ENCODE results near the gene RAB39A.

RAB39A gene

DNA sequence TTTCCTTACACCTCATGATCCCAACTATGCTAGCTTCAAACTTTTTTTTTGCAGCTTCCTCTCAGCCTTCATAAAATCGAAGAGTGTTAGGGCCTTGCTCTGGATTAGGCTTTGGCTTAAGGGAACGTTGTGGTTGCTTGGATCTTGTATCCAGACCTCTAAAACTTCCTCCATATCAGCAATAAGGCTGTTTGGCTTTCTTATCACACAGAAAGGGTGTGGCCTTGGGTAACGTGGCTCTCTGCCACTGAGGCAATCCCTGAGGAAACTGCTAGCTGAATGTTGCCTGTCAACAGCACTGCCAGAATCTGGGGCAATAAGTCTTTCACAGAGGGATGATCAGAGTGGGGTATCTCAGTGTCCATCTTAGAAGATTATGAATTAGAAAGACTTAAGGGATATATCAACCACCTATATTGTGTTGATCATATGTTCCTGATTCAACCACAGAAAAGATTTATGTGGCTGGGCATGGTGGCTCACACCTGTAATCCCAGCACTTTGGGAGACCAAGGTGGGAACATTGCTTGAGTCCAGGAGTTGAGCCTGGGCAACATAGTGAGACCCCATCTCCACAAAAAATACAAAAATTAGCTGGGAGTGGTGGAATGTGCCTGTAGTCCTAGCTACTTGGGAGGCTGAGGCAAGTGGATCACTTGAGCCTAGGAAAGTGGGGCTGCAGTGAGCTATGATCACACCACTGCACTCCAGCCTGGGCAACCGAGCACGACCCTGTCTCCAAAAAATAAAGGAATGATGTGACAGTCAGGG is 67.9 kb downstream of the RAB39A start:
- TF ChIP-seq, protein P1, sequence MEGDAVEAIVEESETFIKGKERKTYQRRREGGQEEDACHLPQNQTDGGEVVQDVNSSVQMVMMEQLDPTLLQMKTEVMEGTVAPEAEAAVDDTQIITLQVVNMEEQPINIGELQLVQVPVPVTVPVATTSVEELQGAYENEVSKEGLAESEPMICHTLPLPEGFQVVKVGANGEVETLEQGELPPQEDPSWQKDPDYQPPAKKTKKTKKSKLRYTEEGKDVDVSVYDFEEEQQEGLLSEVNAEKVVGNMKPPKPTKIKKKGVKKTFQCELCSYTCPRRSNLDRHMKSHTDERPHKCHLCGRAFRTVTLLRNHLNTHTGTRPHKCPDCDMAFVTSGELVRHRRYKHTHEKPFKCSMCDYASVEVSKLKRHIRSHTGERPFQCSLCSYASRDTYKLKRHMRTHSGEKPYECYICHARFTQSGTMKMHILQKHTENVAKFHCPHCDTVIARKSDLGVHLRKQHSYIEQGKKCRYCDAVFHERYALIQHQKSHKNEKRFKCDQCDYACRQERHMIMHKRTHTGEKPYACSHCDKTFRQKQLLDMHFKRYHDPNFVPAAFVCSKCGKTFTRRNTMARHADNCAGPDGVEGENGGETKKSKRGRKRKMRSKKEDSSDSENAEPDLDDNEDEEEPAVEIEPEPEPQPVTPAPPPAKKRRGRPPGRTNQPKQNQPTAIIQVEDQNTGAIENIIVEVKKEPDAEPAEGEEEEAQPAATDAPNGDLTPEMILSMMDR (IDR thresholded peaks at IDR 0.05; ENCODE audit: low read depth, low read length, missing control alignments): no peak
- H3K27me3 ChIP-seq (replicated peaks): no peaks in the 10 kb centered on the region
- H3K36me3 ChIP-seq (replicated peaks): no peaks in the 10 kb centered on the region
- no peak for DNase-seq
- no peak overlapping the region for H3K4me3 ChIP-seq (ENCODE audit: low read depth, low read length)
- in situ Hi-C loops (cut with HindIII; ENCODE audit: low pct_ligation_motif_present, low sequenced_read_pairs): no loop called here
- no peak overlapping the region for H3K27ac ChIP-seq

DNA sequence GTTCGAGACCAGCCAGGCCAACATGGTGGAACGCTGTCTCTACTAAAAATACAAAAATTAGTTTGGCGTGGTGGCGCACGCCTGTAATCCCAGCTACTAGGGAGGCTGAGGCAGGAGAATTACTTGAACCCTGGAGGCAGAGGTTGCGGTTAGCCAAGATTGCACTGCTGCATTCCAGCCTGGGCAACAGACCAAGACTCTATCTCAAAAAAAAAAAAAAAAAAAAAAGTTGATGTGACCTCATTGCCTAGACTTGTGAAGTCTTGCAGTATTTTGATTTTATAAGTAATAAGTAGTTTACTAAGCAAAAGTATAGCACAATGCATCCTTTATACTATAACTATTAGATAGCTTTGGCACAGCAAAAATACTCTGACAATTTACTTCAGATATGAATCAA is 70.5 kb downstream of the RAB39A start:
- H3K27me3 ChIP-seq (replicated peaks): no peaks in the 10 kb centered on the region
- TF ChIP-seq, protein P1 (IDR thresholded peaks at IDR 0.05; ENCODE audit: low read depth, low read length, missing control alignments): no peak
- no peak overlapping the region for H3K27ac ChIP-seq
- in situ Hi-C loops (cut with HindIII; ENCODE audit: low pct_ligation_motif_present, low sequenced_read_pairs): no loop called here
- H3K36me3 ChIP-seq (replicated peaks): no peaks in the 10 kb centered on the region
- DNase-seq: no peak
- H3K4me3 ChIP-seq (ENCODE audit: low read depth, low read length): no peak overlapping the region

DNA sequence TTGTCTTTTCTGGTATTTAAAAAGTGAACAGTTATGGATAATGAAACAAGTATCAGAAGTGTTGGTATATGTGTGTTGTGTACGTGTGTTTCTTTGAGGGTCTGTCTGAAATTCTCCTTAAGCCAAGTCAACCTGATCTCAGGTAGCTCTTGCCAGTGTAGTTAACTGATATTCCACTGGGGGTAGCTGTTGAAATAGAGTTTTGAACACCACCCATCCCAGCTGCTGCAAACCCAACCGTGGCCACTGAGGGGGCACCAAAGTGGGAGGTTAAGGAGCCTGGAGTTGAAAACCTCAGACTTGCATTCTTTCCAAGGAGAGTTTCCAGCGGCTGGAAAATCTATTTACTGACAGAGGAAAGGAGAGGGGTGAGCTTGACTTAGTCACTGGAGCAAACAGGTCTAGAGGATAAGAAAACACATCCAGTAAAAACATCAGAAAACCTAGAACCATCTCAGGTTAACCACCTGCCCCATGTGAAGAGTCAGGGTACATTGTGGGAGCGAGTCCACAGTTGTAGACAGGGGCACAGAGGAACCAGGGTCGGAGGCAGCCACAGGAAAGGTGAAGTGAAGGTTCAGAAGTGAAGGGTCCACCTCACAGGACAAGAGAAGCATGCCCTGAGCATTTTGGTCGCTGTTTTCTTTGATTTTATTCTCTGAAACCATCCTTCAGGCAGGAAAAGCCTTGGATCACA is 71.7 kb downstream of the RAB39A start:
- TF ChIP-seq, protein P1 (IDR thresholded peaks at IDR 0.05; ENCODE audit: low read depth, low read length, missing control alignments): peak; percentile 68
- H3K27ac ChIP-seq: no peak overlapping the region
- H3K4me3 ChIP-seq (ENCODE audit: low read depth, low read length): no peak overlapping the region
- in situ Hi-C loops (cut with HindIII; ENCODE audit: low pct_ligation_motif_present, low sequenced_read_pairs): no loop called here
- DNase-seq: peak; percentile 21
- no peaks in the 10 kb centered on the region for H3K36me3 ChIP-seq (replicated peaks)
- no peaks in the 10 kb centered on the region for H3K27me3 ChIP-seq (replicated peaks)

DNA sequence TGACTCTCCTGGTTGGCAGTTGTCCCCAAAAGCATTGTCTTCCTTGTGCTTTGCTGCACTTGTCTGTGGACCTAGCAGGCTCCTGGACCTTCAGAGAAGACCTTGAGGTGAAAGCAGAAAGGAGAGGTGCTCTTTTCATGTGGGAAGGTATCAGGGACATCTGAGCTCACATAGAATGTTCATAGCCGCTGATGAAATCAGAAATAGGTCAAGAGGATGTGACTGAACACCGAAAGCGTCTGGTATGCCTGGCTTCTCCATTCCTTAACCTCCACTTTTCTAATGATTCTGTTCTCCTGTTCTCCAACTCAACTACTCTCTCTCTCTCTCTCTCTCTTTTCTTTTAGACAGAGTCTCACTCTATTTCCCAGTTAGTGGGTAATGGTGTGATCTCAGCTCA is 74.2 kb downstream of the RAB39A start:
- in situ Hi-C loops (cut with HindIII; ENCODE audit: low pct_ligation_motif_present, low sequenced_read_pairs): no loop called here
- TF ChIP-seq, protein P1 (IDR thresholded peaks at IDR 0.05; ENCODE audit: low read depth, low read length, missing control alignments): no peak
- Histone ChIP-seq H3K4me3 (ENCODE audit: low read depth, low read length) (no peak overlapping the region), H3K36me3 (replicated peaks) (no peaks in the 10 kb centered on the region), H3K27me3 (replicated peaks) (no peaks in the 10 kb centered on the region), H3K27ac (no peak overlapping the region)
- no peak for DNase-seq

DNA sequence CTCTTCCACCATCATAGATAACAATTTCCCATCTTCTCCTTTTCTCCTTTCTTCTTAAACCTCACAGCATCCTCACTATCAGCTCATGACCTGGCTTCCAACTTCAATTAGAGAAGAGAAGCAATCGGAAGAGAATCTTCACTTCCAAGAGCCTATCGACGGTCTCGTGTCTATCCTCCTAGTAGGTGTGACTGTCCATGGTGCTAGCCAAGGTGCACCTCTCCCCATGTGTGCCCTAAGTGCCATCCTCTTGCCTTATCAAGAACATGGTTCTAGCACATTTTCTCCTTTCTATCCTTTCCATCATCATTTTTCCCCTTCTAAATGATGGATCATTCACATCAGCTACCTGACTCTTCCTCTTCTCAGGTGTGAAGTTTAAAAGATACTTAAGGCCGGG is 75.4 kb downstream of the RAB39A start:
- Histone ChIP-seq H3K27ac (no peak overlapping the region), H3K4me3 (ENCODE audit: low read depth, low read length) (no peak overlapping the region), H3K36me3 (replicated peaks) (no peaks in the 10 kb centered on the region), H3K27me3 (replicated peaks) (no peaks in the 10 kb centered on the region)
- in situ Hi-C loops (cut with HindIII; ENCODE audit: low pct_ligation_motif_present, low sequenced_read_pairs): no loop called here
- TF ChIP-seq, protein P1 (IDR thresholded peaks at IDR 0.05; ENCODE audit: low read depth, low read length, missing control alignments): no peak
- no peak for DNase-seq

All from brain microvascular endothelial cell (primary cell).